Effector CD4-positive, alpha-beta T cell (primary cell): ENCODE data around the gene RDM1.

ENCODE experiments used
- DNase-seq: peaks from one replicate; pipeline ENCODE4 v3.0.0-alpha.2; 2020

RDM1 gene

GRCh38 chr17:35931794-35932425 lies 1.3 kb upstream of the RDM1 start:
- no peak for DNase-seq

DNA sequence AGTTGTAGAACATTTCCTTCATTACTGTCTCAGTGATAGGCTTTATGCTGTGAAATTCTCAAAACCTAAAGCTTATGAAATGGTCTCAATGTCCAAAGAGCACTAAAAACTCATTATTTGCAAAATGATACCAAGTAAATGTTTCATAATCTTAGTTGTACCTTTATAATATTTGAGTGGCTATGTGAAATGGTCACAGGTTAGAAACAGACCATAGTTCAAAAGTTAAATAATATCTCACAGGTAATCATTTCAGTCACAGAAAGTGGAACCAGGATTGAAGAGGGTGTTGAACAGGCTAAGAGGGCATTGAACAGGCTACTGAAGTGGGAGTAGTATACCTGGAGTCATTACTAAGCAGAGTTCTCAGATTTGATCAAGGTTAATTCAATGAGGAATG lies 2.9 kb downstream of the RDM1 start:
- DNase-seq: no peak

DNA sequence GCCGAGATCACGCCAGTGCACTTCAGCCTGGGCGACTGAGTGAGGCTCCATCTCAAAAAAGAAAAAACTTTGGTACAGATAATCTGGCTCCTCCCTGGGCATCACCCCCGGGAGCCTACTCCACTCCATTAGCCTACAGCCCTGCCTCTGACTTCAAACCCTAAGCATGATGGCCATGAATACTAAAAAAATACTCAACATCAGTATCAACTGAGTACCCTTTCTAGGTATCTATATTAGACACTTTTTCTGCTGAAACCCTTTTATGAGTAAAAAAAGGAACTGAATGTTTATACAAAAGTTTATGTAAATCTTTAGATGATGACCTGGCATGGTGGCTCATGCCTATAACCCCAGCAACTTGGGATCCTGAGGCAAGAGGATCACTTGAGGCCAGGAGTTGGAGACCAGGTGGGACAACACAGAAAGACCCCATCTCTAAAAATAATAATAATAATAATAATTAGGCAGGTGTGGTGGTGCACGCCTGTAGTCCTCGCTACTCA lies 6.9 kb downstream of the RDM1 start:
- no peak for DNase-seq

DNA sequence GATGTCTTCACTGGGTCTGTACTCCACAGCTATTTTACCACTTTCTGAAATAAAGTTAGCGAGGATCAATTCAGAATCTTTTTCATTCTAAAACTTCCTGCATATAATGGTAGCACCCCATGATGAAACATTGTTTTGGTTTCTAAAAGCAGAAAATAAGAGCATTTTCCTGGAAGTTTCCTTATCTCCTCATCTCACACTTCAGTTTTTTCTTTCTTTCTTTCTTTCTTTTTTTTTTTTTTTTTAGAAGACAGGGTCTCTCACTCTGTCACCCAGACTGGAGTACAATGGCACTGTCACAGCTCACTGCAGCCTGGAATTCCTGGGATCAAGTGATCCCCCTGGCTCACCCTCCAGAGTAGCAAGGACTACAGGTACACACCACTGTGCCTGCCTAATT lies 10.3 kb downstream of the RDM1 start:
- no peak for DNase-seq

DNA sequence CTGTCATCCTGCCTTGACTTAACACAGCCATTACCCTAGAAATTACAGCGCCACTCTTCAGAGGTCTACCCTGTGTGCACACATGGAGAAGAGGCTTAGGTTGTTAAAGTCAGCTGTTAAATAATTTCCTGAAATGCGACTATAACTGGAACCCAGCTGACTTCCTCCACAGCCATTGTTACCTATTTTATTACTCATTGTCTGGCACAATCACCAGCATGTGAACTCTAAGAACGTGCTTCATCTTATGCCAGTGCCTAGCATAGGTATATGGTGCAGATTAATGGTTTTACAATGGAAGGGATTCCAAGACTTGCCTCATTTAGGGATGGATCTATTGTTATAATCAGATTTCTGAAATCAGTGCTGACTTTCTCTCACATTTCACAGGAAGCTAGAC lies 11.9 kb downstream of the RDM1 start:
- no peak for DNase-seq

DNA sequence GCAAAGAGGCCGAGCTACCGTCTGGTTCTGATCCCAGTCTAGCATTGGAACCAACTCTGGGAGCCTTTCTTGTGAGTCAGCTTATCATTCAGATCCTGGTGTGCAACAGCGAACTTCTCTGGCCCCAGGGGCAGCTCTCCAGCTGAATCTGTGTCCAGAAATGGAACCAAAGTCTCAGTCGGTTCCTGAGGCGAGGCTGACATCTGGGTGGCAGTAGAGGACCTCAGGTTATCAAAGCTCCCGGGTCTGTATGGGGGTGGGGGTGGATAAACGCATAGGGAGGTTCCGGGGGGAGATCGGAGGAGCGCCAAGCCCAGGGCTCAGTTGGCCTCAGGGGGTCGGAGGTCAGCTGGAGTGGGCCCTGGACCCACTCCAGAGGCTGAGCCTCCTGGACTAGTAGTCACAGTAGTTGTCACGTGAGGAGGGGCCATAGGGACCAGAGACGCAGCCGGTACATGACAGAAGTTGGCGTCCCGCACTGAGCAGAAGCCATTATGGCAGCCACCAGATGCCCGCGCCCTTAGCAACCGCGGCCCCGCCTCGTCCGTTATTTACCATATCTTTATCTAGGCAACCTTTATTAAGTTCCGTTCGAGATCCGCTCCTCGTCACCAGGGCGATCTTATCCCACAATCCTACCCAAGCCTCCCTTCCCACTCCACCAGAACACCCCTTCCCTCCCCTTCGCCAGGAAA lies 12.9 kb downstream of the RDM1 start:
- no peak for DNase-seq

DNA sequence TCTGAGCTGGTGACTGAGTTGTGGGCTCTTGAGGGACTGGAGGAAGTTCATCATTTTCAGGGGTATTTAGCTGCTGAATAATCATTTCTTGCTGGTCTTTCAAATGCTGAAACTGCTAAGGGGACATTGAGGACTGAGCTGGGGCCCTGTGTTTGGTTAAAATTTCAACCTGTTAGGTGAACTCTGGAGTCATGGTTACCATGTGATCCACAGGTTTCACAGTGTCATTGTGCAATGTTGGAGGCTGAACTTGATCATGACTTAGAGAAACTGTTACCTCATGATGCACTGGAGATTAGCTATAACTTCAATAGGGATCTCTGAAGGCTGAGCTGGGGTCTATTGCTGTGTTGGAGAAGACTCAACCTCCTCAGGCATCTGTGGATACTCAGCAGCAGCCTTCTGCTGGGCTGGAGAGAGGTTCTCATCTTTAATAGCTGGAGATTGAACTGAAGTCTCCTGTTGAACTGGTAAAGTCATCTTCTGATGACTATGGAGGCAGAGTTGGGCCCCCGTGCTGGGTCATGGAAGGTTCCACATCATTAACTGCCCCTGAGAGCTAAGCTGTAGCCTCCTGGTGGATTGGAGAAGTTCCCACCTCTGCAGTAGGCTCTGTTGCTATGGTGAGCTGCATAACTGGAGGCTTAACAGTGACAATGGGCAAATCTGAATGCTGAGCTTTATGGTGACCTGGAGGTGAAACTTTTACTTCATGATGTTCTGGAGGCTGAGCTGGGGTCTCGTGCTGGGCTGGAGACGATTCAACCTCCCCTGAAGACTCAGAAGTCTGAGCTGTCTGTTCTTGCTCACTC lies 15.2 kb downstream of the RDM1 start:
- DNase-seq: no peak

DNA sequence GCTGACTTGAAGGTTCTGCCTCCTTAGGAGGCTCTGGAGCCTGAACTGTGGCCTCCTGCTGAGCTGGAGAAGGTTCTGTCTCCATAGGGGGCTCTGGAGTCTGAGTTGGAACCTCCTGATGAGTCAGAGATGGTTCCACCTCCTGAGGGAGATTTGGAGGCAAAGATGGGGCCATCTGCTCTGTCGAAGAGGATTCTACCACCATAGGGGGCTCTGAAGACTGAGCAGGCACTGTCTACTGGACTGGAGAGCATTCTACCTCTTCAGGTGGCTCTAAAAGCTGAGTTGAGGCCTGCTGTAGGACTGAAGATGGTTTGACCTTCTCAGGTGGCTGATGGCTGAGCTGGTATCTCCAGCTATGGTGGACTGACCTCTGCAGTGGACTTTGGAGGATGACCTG lies 16.2 kb downstream of the RDM1 start:
- DNase-seq: no peak

DNA sequence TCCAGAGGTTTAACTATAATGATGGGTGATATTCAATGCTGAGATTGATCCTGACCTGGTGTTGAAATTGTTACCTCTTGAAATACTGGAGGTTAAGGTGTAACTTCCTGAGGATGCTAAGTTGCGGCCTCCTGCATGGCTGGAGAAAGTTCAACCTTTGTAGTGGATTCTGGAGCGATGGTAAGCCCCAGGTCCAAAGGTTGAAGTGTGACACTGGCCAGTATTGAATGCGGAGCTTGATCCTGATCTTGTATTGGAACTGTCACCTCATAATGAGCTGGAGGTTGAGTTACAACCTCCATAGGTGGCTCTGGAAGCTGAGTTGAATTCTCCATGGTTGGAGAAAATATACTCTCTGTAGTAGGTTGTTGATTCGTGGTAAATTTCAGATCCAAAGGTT lies 17.0 kb downstream of the RDM1 start:
- no peak for DNase-seq

- no peak for DNase-seq
Measured at GRCh38 chr17:35912942-35913341, 17.6 kb downstream of the RDM1 start.

DNA sequence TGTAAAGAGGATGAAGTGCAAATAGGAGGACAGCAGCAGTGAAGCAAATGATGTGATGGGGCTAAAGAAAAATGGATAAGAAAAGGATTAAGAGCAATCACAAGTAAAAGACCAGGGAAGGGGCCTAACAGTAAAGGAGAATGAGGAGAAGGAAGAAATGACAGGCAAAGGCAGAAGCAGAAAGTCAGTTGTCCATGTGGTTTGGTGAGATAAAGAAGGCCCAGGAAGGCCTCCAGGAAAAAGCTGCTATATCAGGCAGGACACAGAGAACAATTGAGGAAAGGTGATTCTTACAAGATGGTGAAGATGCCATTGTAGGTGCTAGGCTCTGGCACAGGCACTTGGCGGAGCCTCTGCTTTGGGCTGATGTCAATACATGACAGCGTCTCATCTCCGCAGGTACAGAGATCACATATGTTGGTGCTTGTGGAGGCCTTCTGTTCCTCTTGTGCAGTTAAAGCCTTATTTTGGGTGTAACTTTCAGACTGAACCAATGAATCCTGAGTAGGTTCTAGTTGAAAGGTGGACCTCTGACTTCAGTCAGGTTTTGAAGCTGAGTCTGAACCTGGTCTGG lies 18.1 kb downstream of the RDM1 start:
- DNase-seq: no peak

GRCh38 chr17:35909408-35909807 lies 21.2 kb downstream of the RDM1 start:
- no peak for DNase-seq

- no peak for DNase-seq
Measured at GRCh38 chr17:35907691-35908090, 22.9 kb downstream of the RDM1 start.

DNA sequence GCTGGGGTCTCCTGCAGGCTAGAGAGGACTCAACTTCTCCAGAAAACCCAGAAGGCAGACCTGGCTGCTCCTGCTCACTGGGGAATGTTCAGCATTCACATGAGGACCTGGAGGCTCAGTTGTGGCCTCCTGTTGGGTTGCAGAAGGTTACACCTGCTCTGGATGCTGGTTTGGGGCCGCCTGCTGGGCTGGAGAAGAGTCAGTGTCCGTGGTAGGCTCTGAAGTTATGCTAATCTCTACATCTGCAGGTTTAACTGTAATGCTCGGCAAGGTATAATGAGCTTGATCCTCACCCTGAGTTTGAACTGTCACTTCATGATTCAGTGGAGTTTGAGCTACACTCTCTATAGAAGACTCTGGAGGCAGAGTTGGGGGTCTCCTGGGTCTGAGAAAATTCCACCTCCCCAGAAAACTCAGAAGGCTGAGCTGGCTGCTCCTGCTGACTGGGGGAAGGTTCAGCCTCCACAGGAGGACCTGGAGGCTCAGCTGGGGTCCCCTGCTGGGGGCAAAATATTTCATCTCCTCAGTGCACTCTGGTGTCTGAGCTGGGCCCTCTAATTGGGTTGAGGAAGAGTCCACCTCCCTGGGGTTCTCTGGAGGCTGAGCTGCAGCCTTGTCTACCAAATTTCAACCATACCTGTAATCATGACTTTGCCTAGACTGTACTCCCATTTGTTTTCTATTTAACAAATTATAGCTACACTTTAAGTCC lies 23.5 kb downstream of the RDM1 start:
- no peak for DNase-seq

GRCh38 chr17:35906191-35906925 lies 24.2 kb downstream of the RDM1 start:
- no peak for DNase-seq

GRCh38 chr17:35903451-35903850 lies 27.1 kb downstream of the RDM1 start:
- DNase-seq: no peak

DNA sequence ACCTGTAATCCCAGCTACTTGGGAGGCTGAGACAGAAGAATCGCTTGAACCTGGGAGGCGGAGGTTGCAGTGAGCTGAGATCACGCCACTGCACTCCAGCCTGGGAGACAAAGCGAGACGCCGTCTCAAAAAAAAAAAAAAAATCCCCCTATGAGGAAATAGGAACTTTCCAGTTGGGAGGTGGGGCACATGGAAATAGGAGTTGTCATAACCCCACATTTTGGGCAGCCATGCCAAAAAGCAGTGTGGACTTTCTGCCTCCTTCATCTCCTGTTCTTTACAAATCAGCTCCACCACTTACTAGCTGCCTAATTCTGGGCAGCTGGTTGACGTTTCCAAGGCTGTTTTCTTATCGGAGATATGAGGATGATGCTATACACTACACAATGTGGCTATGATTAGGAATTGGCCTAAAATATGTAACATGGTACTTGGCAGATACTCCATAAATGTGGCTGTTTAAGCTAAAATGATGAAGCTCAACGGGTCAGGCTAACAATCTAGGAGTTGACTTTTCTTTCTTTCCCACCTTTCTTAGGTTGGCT lies 28.9 kb downstream of the RDM1 start:
- no peak for DNase-seq

- DNase-seq: no peak
Measured at GRCh38 chr17:35900708-35901480, 29.7 kb downstream of the RDM1 start.

- no peak for DNase-seq
Measured at GRCh38 chr17:35900280-35900679, 30.3 kb downstream of the RDM1 start.

- DNase-seq: no peak
Measured at GRCh38 chr17:35898283-35899070, 32.1 kb downstream of the RDM1 start.
